ENCODE data around the gene ATP5F1D.

ATP5F1D gene

DNA sequence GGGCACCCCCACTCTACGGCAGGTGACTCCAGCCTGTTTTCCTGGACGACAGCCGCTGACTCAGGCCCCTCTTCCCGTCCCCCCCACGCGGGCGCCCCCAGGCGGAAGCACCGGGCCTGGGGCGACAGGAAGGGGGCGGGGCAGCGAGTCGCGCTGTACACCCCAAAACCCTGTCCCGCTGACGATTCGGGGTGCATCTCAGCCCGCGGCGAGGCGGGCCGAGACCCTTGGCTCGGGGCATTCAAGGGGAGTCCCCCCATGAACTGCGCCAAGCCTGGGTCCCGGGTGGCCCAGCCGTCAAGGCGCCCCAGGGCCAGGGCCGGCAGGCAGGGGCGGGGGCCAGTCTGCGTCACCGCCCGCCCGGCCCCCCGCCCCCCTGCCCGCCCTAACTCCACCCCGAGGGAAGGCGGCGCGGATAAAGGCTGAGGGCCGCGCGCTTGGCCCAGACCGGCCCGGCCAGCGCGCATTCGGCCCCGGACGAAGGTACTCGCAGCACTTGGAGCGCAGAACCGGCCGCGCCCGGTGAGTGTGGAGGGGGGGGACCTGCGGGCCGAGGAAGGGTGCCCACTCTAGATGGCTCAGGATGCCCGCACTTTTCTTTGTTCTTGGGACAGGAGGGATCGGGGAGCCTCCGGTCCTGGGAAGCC lies 6.7 kb downstream of the ATP5F1D start, which contains the start of gene MIDN:
Gene MIDN (plus strand): TSS at position 445 of the 647 bp plus-strand sequence. CDS start 1,714 bp downstream, outside the sequence.
- peak; percentile 65 for DNase-seq (ENCODE audit: low read depth)

DNA sequence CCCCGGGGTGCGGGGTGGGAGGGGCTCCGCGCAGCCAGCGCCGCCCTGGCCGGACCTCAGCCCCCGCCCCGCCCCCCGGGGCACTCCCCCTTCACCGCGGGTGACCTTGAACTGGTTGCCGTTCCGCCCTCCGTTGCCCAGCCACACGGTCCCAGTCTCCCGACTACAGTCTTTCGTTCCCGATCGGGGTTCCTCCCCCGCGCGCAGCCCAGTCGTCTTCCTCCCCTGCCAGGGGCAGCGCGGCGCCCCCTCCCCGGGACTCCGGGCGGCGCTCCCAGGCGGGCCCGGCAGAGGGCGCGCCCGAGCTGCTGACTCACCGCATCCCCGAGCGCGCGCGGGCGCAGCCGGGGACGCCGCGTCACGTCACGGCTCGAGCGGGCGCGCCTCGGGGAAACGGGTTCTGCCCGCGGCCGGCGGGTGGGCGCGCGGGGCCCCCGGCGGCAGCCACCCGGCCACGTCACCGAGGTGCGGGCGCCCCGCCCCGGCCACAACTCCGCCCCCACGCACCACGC lies 7.3 kb downstream of the ATP5F1D start:
- DNase-seq (ENCODE audit: low read depth) = peak; percentile 79

DNA sequence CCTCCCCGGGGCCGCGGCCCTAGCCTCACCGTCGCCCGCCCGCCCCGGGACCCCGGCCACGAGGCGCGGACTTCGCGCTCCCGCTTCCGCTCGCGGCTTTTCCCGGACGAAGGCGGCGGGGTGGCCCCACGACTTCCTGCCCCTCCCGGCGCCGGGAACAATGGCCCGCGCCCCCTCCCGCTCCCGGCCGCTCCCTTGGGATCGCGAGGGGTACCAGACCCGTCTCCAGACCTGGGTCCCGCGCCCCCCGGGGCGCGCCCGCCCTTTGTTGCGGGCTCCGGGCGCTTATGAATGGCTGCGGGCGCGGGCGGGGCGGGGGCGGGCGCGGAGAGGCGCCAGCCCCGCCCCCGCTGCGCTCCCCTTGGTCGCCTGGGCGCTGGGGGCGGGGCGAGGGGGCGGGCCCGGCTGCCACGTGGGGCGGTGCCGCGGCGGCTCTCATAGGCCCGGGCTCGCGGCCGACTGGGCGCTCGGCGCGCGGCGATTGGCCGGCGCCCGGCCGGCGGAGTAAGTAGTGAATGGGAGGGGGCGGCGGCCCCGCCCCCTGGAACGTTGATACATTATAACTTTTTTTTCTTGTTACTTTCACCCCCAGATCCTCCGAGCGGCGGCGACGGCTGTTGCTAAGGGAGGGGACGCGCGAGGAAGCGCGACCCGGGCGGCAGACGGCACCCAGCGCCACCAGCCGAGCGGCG lies 7.9 kb downstream of the ATP5F1D start:
- peak; percentile 95 for DNase-seq (ENCODE audit: low read depth)

DNA sequence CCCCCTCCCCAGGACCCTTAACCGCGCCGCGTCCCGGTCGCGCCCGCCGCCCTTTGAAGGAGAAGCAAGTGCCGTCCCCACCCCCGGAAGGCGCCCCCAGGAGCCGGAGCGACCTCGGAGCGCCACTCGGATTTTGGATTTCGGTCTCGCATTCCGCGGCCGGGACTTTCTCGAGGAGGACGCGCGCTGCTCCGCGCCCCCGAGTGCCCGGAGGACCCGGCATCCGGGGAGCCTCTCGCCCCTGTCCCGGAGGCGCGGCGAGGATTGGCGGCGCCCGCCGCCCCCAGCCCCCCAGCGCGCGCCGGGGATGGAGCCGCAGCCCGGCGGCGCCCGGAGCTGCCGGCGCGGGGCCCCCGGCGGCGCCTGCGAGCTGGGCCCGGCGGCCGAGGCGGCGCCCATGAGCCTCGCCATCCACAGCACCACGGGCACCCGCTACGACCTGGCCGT lies 8.5 kb downstream of the ATP5F1D start:
- no peak for DNase-seq (ENCODE audit: low read depth)

DNA sequence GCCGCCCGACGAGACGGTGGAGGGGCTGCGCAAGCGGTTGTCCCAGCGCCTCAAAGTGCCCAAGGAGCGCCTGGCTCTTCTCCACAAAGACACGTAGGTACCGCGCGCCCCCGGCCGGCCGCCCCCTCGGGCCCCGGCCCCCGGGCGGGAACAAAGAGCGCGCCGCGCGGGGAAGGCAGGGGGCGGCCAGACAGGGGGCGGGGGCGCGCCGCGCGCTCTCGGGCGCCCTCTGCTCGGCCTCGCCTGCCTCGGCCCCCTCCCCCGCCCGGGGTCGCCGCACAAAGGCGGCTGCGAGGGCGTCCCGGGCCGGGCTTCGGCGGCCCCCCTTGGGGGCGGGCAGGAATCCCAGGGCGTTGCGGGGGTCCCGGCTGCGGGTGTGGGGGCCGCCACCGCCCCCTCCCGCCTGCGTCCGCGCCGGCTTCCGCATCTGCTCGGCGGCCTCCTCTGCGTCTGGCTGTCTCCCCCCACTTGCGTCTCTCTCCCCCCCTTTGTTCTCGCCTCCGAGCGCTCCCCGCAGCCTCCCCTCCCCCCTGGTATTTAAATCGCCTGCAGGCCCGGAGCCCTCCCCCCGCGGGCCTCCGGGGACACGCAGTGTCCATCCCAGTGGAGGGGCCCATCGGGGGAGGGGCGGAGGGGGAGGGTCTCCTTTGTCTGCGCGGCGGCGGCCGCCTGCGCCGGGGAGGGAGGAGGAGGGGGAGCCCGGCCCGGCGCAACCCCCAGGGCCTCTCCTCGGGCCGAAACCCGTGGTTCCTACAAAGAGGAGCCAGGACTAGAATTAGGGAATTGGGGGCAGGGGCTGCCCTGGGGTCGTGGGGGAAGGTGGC lies 9.1 kb downstream of the ATP5F1D start:
- DNase-seq (ENCODE audit: low read depth) = no peak

DNA sequence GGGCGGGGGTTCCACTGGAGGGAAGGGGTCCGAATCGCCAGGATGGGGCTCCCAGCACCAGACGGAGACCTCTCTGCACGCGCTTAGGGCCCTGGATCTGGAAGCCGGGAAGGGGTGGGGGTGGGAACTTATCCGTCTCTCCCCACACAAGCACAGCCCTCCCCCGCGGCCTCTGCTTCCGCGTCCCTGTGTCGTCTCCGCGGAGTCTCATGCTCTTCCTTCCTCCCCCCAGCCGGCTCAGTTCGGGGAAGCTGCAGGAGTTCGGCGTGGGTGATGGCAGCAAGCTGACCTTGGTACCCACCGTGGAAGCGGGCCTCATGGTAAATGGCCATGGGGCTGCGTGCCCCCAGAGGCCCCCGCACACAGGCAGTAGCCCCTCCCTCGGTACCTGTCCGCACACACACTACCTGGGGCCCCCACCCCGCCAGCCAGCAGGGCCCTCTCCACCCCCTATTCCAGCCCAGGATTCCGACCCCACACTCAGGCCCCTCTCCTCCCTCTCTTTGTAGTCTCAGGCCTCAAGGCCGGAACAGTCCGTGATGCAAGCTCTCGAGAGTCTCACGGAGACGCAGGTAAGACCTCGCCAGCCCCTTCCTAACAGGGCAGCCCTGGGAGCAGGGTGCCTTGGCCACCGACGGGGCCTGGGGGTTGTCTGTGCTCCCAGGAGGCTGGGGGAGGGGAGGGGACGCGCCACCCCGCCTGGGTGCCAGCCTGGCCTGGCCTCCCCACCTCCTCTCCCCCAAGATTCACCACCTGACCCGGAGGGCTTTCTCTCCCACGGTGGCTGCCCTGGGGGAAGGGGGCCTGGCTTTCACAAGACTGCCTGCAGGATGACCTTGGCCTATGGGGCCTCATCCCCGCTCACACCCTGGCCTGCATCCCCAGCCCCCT lies 10.0 kb downstream of the ATP5F1D start:
- DNase-seq (ENCODE audit: low read depth) = peak; percentile 52

DNA sequence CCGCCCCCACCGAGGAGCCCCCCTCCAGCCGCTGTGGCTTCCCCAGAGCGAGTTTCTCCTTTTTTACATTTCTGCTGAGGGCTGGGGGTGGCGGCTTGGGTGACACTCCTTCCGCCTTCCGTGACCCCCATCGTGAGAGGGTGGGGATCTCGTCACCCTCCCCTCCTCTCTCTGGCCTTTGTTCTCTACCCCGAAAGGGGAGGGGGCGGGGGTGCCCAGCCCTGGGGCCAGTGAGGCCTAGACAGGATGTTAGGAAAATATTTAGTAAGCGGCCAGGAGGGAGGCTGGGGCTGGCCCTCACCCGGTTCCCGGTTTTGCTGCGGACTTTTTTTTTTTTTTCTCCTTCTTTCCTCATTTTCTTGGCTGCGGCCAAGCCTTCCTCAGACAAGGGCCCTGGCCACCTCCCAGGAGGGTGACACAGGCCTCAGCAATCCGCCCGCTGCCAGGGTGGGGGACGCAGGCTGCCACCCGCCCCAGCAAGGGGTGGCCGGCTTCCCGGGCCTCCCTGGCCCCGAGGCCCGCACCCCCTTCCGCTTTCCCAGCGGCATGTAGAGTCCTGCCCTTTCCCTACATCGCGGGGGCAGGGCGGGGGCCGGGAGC lies 10.8 kb downstream of the ATP5F1D start:
- DNase-seq (ENCODE audit: low read depth) = no peak

DNA sequence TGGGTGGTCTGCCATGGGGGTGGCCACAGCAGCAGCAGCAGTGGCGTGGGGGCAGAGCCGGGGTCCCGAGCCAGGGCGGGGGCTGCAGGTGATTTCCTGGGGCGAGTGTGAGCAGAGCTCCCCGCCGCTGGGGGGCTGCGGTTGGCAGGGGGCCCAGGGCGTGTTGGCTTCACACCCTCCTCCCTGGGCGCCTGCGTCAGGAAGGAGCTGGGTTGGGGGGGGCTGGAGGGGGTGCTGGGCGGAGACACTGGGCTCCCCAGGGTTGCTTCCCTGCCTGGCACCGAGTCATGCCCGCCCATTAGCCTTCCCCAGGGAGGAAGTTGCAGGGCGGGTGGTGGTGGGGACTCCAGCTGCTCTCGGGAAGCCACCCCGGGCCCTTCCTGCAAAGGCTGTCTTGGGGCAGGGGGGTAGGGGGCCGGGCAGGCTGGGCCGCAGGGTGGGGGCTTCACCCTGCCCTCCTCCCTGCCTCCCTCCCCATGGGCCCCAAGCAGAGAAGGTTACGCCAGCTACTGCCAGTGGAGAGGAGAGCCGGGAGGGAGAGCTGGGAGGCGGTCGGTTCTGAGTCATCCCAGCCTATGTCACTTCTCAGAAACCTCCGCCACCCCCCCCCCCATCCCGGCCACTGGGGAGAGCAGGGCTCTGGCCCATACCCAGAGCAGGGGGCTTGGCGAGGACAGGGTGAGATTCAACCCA lies 11.4 kb downstream of the ATP5F1D start:
- peak; percentile 66 for DNase-seq (ENCODE audit: low read depth)

DNA sequence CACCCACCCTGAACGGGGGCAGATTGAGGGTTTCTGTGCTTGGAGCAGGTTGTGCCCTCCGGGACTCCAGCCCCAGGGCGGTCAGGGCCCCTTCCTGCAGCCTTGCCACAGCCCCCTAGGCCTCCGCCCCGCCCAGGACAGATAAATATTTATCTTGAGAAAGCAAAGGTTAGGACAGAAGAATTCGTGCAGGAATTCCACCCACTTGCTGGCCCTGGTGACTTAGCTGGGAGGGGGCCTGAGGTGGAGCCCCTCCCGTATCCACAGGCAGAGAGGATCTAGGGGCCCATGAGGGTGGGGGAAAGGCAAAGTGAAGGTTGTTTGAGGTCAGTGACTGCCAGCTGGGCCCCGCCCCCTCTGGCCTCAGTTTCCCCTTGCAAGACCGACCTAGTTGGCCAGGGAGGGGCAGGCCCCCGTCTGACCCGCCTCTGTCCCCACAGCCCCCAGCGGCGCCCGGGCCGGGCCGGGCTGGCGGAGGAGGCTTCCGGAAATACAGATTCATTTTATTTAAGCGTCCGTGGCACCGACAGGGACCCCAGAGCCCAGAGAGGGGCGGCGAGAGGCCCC lies 12.0 kb downstream of the ATP5F1D start:
- DNase-seq (ENCODE audit: low read depth) = no peak

DNA sequence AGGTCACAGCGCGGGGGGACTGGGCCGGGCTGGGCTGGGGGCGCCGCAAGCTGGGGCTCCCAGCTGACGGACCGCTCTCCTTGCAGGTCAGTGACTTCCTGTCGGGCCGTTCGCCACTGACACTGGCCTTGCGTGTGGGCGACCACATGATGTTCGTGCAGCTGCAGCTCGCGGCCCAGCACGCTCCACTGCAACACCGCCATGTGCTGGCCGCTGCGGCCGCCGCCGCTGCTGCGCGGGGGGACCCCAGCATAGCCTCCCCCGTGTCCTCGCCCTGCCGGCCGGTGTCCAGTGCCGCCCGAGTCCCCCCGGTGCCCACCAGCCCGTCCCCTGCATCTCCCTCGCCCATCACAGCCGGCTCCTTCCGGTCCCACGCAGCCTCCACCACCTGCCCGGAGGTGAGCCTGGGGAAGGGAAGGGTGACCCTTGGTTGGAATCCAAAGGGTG lies 12.6 kb downstream of the ATP5F1D start:
- DNase-seq (ENCODE audit: low read depth) = no peak

DNA sequence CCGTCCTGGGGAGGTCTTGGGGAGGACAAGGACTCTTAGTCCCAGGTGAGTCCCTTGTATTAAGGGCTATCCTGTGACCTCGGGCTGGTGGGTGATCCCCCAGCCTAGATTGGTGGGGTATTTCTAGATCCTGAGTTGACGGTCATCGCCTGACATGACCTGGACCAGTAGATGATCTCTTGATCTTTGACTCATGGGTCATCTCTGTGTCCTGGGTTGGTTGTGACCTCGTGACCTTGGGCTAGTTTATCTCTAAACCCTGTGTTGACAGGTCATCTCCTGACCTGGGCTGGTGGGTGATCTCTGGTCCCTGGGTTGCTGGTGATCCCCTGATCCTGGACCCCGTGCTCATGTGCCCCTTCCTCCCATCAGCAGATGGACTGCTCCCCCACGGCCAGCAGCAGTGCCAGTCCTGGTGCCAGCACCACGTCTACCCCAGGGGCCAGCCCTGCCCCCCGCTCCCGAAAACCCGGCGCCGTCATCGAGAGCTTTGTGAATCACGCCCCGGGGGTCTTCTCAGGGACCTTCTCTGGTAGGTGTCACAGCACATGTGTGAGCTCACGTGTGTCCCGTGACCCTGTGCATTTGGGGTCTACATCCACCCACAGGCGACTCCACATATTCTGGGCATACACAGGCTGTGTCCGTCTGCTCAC lies 13.1 kb downstream of the ATP5F1D start:
- no peak for DNase-seq (ENCODE audit: low read depth)

DNA sequence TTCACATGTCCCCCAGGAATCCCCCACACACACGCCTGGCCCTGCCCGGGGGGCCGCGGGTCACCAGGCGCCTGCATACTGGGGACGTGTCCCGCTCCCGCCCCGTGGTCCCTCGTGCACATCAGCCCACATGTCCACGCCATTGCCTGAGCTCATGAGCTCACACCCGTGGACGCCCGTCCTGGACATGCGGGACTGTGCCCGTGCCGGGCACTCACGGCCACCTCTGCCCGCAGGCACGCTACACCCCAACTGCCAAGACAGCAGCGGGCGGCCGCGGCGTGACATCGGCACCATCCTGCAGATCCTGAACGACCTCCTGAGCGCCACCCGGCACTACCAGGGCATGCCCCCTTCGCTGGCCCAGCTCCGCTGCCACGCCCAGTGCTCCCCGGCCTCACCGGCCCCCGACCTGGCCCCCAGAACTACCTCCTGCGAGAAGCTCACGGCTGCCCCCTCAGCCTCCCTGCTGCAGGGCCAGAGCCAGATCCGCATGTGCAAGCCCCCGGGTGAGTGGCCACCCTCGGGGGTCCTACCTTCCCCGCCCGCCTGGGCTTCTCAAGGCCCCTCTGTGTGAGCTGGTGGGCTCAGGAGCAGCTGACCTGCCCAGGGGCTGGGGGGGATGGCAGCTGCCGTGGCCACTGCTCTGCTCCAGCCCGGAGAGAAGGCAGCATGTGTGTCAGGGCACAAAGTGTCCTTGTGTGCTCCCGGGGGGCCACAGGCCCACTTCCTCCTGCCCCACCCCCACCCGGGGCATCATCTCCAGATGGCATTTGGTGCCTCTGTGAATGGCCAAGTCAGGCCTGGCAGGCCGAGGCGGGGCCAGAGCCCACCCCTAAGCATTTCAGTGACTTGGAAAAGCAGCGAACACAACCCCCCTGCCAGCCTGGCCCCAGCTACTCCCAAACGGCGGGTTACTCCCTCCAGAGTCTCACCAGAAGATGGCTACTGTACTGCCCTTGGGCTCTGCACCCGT lies 13.9 kb downstream of the ATP5F1D start:
- DNase-seq (ENCODE audit: low read depth) = no peak

DNA sequence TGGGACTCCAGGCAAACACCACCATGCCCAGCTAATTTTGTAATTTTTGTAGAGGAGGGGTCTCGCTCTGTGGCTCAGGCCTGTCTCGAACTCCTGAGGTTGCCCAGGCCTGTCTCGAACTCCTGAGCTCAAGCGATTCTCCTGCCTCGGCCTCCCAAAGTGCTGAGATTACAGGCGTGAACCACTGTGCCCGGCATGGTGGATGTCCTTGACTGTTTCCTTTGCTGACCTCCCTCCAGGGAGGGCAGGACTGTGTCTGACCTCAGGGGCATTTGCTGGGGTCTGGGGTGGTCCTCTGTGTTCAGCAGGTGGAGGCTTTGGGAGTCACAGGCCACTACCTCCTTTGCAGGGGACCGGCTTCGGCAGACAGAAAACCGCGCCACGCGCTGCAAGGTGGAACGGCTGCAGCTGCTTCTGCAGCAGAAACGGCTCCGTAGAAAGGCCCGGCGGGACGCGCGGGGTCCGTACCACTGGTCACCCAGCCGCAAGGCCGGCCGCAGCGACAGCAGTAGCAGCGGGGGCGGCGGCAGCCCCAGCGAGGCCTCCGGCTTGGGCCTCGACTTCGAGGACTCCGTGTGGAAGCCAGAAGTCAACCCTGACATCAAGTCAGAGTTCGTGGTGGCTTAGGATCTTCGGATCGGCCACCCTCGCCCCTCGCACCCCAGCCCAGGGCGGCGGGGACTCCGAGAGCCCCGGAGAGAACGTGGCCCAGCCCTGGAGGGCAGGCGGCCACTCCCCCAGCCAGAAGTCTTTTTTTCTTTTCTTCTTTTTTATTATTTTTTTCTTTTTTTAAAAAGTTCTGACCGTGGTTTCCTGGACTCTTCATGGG lies 15.3 kb downstream of the ATP5F1D start:
- DNase-seq (ENCODE audit: low read depth) = no peak

DNA sequence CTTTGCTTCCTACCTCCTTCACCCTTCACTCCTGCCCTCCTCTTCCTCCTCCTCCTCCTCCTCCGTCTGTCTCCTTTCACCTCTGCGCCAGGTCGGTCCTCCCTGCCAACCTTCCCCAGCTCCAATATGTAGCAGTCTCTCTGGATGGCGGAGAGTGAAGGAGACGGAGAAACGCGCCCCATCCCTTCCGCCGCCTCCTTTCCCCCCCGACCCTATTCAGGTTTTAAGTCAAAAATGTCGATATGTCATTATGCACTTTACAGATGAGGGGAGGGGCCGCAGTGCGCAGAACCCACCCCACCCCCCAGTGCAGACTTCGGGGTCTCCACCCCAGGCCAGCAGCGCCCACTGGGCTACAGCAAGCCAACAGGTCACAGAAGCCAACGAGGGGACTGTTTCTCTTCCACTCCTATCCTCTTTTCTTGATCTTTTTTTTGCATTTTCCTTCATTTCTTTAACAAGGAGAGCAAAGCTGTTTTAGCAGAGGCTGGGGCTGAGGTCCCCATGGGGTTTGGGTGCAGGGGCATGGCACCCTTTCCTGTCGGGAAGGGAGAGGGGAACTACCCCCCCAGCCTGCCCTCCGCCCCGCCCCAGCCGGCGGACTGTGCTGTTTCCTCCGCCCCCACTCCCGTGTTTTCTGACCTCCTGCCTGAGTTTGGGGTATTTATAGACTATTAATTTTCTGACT lies 16.1 kb downstream of the ATP5F1D start:
- DNase-seq (ENCODE audit: low read depth) = no peak

DNA sequence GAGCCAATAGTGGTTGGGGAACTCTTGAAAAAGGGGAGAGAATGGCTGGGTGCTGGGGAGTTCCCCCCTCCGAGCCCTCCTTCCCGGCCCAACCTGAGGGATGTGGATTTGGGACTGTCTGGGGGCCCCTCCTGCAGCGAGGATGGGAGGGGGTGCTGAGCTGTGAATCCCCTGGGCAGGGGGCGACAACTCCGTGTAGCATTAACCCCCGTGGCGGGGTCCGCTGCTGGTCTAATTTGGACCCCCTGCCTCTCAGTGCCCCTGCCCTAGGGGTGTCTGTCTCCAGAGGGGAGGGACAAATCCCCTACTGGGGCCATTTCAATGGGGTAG lies 16.6 kb downstream of the ATP5F1D start:
- DNase-seq (ENCODE audit: low read depth) = no peak

DNA sequence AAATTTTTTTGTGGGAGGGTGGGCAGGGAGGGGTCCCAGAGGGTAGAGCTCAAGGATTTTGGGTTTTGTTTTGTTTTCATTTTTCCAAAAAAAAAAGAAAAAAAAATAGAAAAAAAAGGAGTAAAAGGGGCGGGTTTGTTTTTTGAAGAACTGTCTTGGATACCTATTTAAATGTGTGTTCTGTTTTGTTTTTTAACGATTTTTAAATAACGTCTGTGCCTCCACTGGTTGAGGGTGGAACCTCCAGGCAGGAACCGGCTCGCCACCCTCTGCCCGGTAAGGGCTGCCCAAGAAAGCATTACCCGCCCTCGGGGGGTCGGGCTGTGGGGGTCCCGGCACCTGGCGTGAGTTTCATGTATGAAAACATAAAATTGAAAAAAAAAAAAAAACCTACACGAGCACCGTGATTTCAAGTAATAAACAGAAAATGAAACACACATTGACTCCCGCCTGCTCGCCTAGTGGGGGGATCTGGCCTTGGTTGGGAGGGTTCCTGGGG lies 17.2 kb downstream of the ATP5F1D start:
- no peak for DNase-seq (ENCODE audit: low read depth)

Measured in activated T-helper 1 cell treated with Interleukin-2 at 50 U/mL for 16 hours (primary cell).